A673 (cell line): Measurements from ENCODE around the gene UAP1L1. TPM values are rescaled to one million over a fixed set of nuclear protein-coding genes. Genes with fewer than 3 reads are reported as not detected.

Experiments used
- BruUV-seq: library from RNA; stranded (reverse); fragments of 400-500 nt; replicated peaks from 2 replicates; lab custom pipeline; 2021; lab: Mats Ljungman, UMichigan
- CTCF ChIA-PET: fragments of 300-600 bp; sonication (Branson Sonifier 250); formaldehyde crosslinking; loops from one replicate; lab custom pipeline; 2022; ENCODE audit warnings: antibody characterized with exemption; lab: Charles Lee
- POLR2A ChIA-PET: fragments of 300-600 bp; sonication (Branson Sonifier 250); formaldehyde crosslinking; loops from one replicate; lab custom pipeline; 2022; ENCODE audit warnings: antibody characterized with exemption; ENCODE audit not compliant: low non-redundant PET; lab: Charles Lee
- DNase-seq: peaks from one replicate; pipeline ENCODE4 v3.0.0-alpha.2; 2015; ENCODE audit warnings: low spot score
- H3K27ac ChIP-seq: fragments of 200-600 bp; sonication (generic); 2 replicates; pipeline ENCODE4 v1.5.1; 2016; ENCODE audit warnings: mixed run types, low read depth, mild to moderate bottlenecking, mixed read lengths, antibody characterized with exemption, low read length; ENCODE audit not compliant: poor library complexity, severe bottlenecking
- H3K27me3 ChIP-seq: fragments of 200-600 bp; sonication (generic); replicated peaks from 2 replicates; pipeline ENCODE4 v1.6.1; 2017; ENCODE audit warnings: mixed run types, low read depth, mild to moderate bottlenecking, mixed read lengths, antibody characterized with exemption, low read length; ENCODE audit not compliant: insufficient read depth, poor library complexity
- H3K36me3 ChIP-seq: fragments of 200-600 bp; sonication (generic); 2 replicates; pipeline ENCODE4 v1.6.1; 2016; ENCODE audit warnings: mixed run types, mild to moderate bottlenecking, mixed read lengths, antibody characterized with exemption, low read length; ENCODE audit not compliant: insufficient read depth, poor library complexity, severe bottlenecking
- H3K4me1 ChIP-seq: fragments of 200-600 bp; sonication (generic); 2 replicates; pipeline ENCODE4 v1.6.1; 2017; ENCODE audit warnings: mixed run types, mild to moderate bottlenecking, mixed read lengths, antibody characterized with exemption, low read length; ENCODE audit not compliant: insufficient read depth, poor library complexity, severe bottlenecking
- H3K4me3 ChIP-seq: fragments of 200-600 bp; sonication (generic); 2 replicates; pipeline ENCODE4 v1.5.1; 2016; ENCODE audit warnings: low read depth, mixed run types, mild to moderate bottlenecking, mixed read lengths, low read length; ENCODE audit not compliant: poor library complexity, severe bottlenecking
- H3K9me3 ChIP-seq: fragments of 200-600 bp; sonication (generic); 2 replicates; pipeline ENCODE4 v1.6.1; 2016; ENCODE audit warnings: mixed run types, low read depth, mild to moderate bottlenecking, mixed read lengths, antibody characterized with exemption, low read length; ENCODE audit not compliant: poor library complexity, severe bottlenecking
- CTCF ChIP-seq: fragments of 300-800, 200-600 bp; sonication (generic); conservative IDR thresholded peaks from 2 replicates; pipeline ENCODE4 v1.5.1; 2017; ENCODE audit warnings: low read depth, mild to moderate bottlenecking, antibody characterized with exemption, low read length, moderate library complexity, mixed read lengths
- EZH2 ChIP-seq: fragments of 200-600 bp; sonication (generic); IDR thresholded peaks from 2 replicates; pipeline ENCODE4 v1.6.1; 2017; ENCODE audit warnings: borderline replicate concordance, low read depth, mild to moderate bottlenecking, mixed read lengths, antibody characterized with exemption, low read length; ENCODE audit not compliant: poor library complexity, severe bottlenecking
- intact Hi-C: fragments of 100-400 bp; cut with micrococcal nuclease; formaldehyde crosslinking; loops from one replicate; pipeline ENCODE4 v1.10.0; 2022; ENCODE audit not compliant: unreplicated experiment
- total RNA-seq: library from RNA; stranded (reverse); gene quantifications from 2 replicates; pipeline ENCODE4 v1.2.3, GENCODE V29; 2021

UAP1L1 gene
- total RNA-seq, 1 experiment from 2014 or later = 11.2 TPM

GRCh38 chr9:137056739-137057415 is 20.4 kb upstream of the UAP1L1 start:
- H3K27me3 ChIP-seq = peaks cover 11% of the 10 kb centered on the region
- H3K27ac ChIP-seq = no peak overlapping the region
- no peak for TF ChIP-seq CTCF
- TF ChIP-seq EZH2 = no peak
- no peak for DNase-seq
- CTCF ChIA-PET = no interaction called here
- no peaks in the 10 kb centered on the region for H3K4me1 ChIP-seq
- BruUV-seq = no TSS peak
- intact Hi-C loops = no loop called here
- H3K9me3 ChIP-seq = no peaks in the 10 kb centered on the region
- POLR2A ChIA-PET = no interaction called here
- H3K4me3 ChIP-seq = no peak overlapping the region
- H3K36me3 ChIP-seq = no peaks in the 10 kb centered on the region

GRCh38 chr9:137057545-137057944 is 19.8 kb upstream of the UAP1L1 start:
- no peak for DNase-seq

GRCh38 chr9:137058521-137059234 is 18.6 kb upstream of the UAP1L1 start:
- DNase-seq = no peak
- BruUV-seq = no TSS peak
- ChIA-PET POLR2A (interaction anchor here (0.6 to 0.7 kb wide), 2 partner anchors 99 to 184 kb away, joined by 3 read pairs; no protein-coding TSS in a partner anchor), CTCF (interaction anchor here (0.5 to 1.2 kb wide), 3 partner anchors 9 to 290 kb away, joined by 5 to 7 read pairs (median 5); no protein-coding TSS in a partner anchor)
- no peaks in the 10 kb centered on the region for H3K36me3 ChIP-seq
- intact Hi-C loops = no loop called here
- H3K4me1 ChIP-seq = no peaks in the 10 kb centered on the region
- H3K27me3 ChIP-seq = peaks cover 1% of the 10 kb centered on the region
- no peaks in the 10 kb centered on the region for H3K9me3 ChIP-seq
- no peak overlapping the region for H3K4me3 ChIP-seq
- TF ChIP-seq EZH2 (no peak), CTCF (no peak)
- H3K27ac ChIP-seq = no peak overlapping the region

More at GRCh38 chr9:137057545-137057944, 19.8 kb upstream of the UAP1L1 start:
- ChIA-PET POLR2A (no interaction called here), CTCF (no interaction called here)
- Histone ChIP-seq H3K36me3 (no peaks in the 10 kb centered on the region), H3K27me3 (peaks cover 11% of the 10 kb centered on the region), H3K4me1 (no peaks in the 10 kb centered on the region), H3K4me3 (no peak overlapping the region), H3K27ac (no peak overlapping the region), H3K9me3 (no peaks in the 10 kb centered on the region)
- no TSS peak for BruUV-seq
- no peak for TF ChIP-seq CTCF
- TF ChIP-seq EZH2 = no peak
- intact Hi-C loops = no loop called here
